HG02943 (cell line): ENCODE results near the gene CTDSPL.
A peak's percentile ranks its signal among the peaks of the same experiment; 100 is the strongest.

Experiments
- ATAC-seq: cut with Tn5 transposase; IDR thresholded peaks from one replicate; pipeline ENCODE4 v1.9.1; 2021; ENCODE audit warnings: mild to moderate bottlenecking, low read depth, moderate library complexity; ENCODE audit not compliant: unreplicated experiment

Gene CTDSPL

GRCh38 chr3:37887824-37888223 lies 26.1 kb downstream of the CTDSPL start:
- ATAC-seq = no peak

DNA sequence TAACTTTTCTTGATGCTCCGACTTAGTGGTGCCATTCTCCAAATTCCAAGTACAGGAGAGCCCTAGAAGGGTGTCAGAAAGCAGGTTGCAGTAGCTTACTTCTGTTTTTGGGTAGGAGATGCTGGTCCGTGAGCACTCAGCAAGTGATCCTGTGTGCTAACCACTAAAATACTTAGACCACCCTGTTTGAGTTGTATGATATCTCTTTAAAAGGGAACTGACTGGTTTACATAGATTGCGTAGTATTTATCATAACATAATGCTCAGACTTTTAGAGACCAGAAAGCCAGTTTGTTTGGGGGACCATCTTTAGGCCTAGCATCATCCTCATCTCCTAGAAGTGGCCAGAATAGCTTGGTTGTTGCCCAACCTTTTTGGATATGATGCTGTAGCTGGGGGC lies 26.7 kb downstream of the CTDSPL start:
- ATAC-seq = no peak

DNA sequence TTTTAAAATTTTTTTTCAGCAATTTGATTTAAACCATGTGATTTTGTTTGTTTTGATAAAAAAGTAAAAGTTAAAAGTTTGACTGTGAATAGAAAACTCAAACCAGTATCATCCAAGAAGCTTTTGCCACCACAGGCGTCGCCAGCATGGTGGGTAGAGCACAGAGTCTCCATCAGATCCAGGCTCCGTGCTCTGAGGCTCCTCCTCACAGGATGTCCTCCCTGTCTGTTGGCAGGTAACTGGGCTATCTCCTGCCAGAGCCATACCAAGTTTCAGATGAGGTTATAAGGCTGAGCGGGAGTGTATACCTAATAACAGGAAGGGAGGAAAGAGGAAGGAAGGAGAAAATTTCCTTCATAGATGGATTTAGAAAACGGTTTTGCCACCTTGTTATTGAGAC lies 28.8 kb downstream of the CTDSPL start:
- no peak for ATAC-seq

- no peak for ATAC-seq
Measured at GRCh38 chr3:37891227-37891626, 29.5 kb downstream of the CTDSPL start.

GRCh38 chr3:37892927-37893600 lies 31.4 kb downstream of the CTDSPL start:
- ATAC-seq = no peak

DNA sequence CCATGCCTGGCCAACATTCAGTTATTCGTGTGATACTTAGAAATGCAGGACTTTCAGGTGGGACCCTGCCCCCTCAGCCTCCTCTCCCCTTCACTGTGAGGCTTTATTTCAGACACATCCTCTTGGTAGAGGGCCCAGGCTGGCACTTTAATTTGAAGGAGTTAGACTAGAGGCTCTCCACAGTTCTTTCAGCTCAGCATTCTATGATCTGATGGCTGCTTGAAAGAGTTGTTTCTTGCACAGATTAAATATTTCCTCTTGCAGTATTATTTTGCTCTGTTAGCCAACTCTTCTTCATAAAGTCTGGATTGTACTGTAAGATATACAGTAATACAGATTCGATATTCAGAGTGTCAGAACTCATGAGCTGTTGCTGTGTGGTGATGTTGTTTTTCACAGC lies 35.1 kb downstream of the CTDSPL start:
- no peak for ATAC-seq

DNA sequence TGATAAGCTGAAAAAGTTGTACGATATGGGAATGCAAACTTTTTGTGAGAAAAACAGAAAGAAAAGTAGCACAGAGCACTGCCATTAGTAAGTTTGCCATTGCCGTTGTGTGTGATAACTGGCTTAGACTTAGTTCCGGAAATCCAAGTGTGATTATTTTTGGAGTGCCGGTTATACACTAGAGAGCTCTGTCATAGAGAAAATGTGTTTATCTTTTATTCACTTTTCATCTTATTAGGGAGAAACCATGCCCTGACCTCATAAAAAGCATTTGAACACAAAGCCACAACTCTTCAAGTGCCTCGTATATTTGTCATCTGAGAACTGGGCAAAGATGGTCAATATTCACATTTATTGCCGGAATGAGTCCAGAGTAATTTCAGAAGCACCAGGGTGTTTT lies 36.1 kb downstream of the CTDSPL start:
- ATAC-seq = no peak

DNA sequence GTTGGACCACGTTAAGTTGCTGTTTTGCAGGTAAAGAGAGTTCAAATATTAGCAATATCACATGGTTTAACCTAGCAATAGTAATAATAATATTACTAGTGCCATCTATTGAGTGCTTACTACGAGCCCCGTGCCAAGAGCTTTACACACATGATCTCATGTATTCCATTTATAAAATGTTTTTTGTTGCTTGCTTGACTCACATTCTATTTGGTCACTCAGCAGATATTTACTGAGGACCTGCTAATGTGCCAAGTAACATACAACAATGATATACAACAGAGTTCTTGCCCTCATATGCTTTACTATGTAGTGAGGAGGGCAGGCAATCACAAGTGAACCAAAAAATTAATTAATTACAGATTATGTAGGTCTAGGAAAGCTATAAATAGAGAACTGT lies 36.7 kb downstream of the CTDSPL start:
- no peak for ATAC-seq

GRCh38 chr3:37899101-37899707 lies 37.5 kb downstream of the CTDSPL start:
- ATAC-seq = no peak

GRCh38 chr3:37899711-37900306 lies 38.1 kb downstream of the CTDSPL start:
- no peak for ATAC-seq

- ATAC-seq = no peak
Measured at GRCh38 chr3:37901721-37902120, 40.0 kb downstream of the CTDSPL start.

- no peak for ATAC-seq
Measured at GRCh38 chr3:37902674-37903073, 41.0 kb downstream of the CTDSPL start.

- no peak for ATAC-seq
Measured at GRCh38 chr3:37903320-37903719, 41.6 kb downstream of the CTDSPL start.

- no peak for ATAC-seq
Measured at GRCh38 chr3:37903734-37904133, 42.1 kb downstream of the CTDSPL start.

GRCh38 chr3:37904601-37905000 lies 42.9 kb downstream of the CTDSPL start:
- no peak for ATAC-seq

DNA sequence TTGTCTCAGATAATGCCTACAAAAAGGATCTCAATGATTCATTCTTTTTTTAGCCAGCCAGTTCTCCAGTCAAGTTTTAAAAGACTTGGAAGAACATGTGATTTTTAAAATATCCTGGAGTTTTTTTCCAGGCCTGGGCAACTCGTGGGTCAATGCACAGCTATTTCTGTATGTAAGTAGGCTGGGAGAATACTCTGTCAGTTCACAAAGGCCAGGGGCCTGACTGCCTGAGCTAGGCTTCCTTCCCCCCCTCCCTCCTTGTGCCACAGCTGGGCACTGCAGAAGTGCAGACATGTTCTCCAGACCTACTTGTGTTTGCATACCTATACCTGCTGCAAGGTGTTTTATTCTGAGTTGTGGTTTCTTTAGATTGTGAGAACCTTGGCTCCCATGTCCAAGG lies 43.7 kb downstream of the CTDSPL start:
- no peak for ATAC-seq

GRCh38 chr3:37905987-37906674 lies 44.5 kb downstream of the CTDSPL start:
- ATAC-seq = no peak

GRCh38 chr3:37906734-37907282 lies 45.1 kb downstream of the CTDSPL start:
- ATAC-seq = no peak

DNA sequence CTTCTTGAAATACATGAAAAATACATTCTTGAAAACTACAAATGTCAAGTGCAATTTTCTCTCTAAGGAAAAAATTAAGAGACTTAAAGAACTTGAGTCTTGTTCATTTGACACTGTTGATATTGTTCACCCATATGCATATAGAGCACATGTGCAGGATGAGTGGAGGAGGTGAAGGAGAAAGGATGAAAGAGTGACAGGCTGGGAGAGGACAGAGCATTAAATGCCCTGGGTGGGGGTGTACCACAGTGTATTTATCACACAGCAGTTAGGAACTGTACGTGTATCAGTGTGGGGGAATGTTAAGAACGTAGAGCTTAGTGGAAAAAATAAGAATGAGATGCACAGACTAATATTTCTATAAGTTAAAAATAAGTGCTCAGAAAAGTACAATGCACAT lies 45.7 kb downstream of the CTDSPL start:
- no peak for ATAC-seq

DNA sequence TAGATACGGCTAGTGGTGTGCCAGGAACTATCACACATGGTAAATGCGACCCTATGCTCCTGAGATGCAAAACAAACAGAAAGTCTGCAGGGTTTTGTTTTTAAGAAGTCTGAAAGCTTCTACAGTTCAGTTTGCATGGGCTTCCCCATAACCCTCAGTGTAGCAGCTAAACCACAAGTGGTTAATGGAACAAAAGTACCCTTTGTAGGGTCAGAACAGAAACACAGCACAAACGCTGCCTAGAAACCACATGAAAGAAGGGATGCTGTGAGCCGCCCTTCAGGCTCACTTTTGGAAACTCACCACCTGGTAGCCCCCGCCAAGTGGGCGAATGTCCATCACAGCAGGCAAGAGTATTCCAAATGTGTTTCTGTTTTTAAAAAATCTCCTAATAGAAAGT lies 46.2 kb downstream of the CTDSPL start:
- peak; percentile 94 for ATAC-seq
